Astrocyte of the hippocampus (primary cell): ENCODE measurements around the gene ARHGEF4.
"Not testable (repeated sequence)": the region's sequence is repeated elsewhere in the genome, so short reads cannot be mapped to it uniquely, and the experiment has no call there.

Source experiments
- DNase-seq: peaks from one replicate; pipeline ENCODE4 v3.0.0; 2011; ENCODE audit warnings: low read depth, low spot score

Gene ARHGEF4

GRCh38 chr2:131046918-131047652 is 210.4 kb downstream of the ARHGEF4 start:
- no peak for DNase-seq

GRCh38 chr2:131047920-131048560 is 211.3 kb downstream of the ARHGEF4 start:
- DNase-seq = no peak

GRCh38 chr2:131048641-131049040 is 211.9 kb downstream of the ARHGEF4 start:
- no peak for DNase-seq

GRCh38 chr2:131049150-131049718 is 212.5 kb downstream of the ARHGEF4 start:
- DNase-seq = no peak

GRCh38 chr2:131050896-131051295 is 214.2 kb downstream of the ARHGEF4 start:
- DNase-seq = no peak

GRCh38 chr2:131052741-131053263 is 216.1 kb downstream of the ARHGEF4 start:
- DNase-seq = no peak

- no peak for DNase-seq
Observed at GRCh38 chr2:131054488-131054887, 217.8 kb downstream of the ARHGEF4 start.

- peak; percentile 40 for DNase-seq
Observed at GRCh38 chr2:131055169-131056065, 218.7 kb downstream of the ARHGEF4 start.

- DNase-seq = no peak
Observed at GRCh38 chr2:131056204-131056931, 219.7 kb downstream of the ARHGEF4 start.

GRCh38 chr2:131056932-131057287 is 220.2 kb downstream of the ARHGEF4 start:
- no peak for DNase-seq

- DNase-seq = no peak
Observed at GRCh38 chr2:131058214-131058843, 221.6 kb downstream of the ARHGEF4 start.

- DNase-seq = no peak
Observed at GRCh38 chr2:131058920-131059319, 222.2 kb downstream of the ARHGEF4 start.

GRCh38 chr2:131063501-131064283 is 227.0 kb downstream of the ARHGEF4 start:
- no peak for DNase-seq

- DNase-seq = no peak
Observed at GRCh38 chr2:131064589-131065512, 228.1 kb downstream of the ARHGEF4 start.

GRCh38 chr2:131067465-131068125 is 230.9 kb downstream of the ARHGEF4 start:
- no peak for DNase-seq

- not testable (repeated sequence) for DNase-seq
Observed at GRCh38 chr2:131068172-131068571, 231.5 kb downstream of the ARHGEF4 start.

GRCh38 chr2:131075578-131075977 is 238.9 kb downstream of the ARHGEF4 start:
- not testable (repeated sequence) for DNase-seq

GRCh38 chr2:131076707-131077106 is 240.0 kb downstream of the ARHGEF4 start:
- DNase-seq = no peak
